Cardiac muscle cell (in vitro differentiated cells and primary cell): ENCODE measurements around the gene SPEG. TPM values are rescaled to one million over a fixed set of nuclear protein-coding genes. Genes with fewer than 3 reads are reported as not detected.

Source experiments
- DNase-seq, 2 donors: peaks; one replicate each; pipeline versions ENCODE4 v3.0.0 to v3.0.0-alpha.2; 2010 to 2017; ENCODE audit warnings: low read depth in 1 of 2, low spot score in 1 of 2
- H3K27ac ChIP-seq: fragments of 200-600 bp; sonication (generic); 2 replicates; pipeline ENCODE4 v1.5.1; 2016
- H3K27me3 ChIP-seq: fragments of 200-600 bp; sonication (generic); 2 replicates; pipeline ENCODE4 v1.6.0; 2016; ENCODE audit warnings: control low read depth
- H3K36me3 ChIP-seq: fragments of 200-600 bp; sonication (generic); 2 replicates; pipeline ENCODE4 v1.5.1; 2016; ENCODE audit warnings: control low read depth
- H3K4me1 ChIP-seq: fragments of 200-600 bp; sonication (generic); 2 replicates; pipeline ENCODE4 v1.8.1; 2017; ENCODE audit warnings: low read depth, mild to moderate bottlenecking, mixed run types
- H3K4me3 ChIP-seq: fragments of 200-600 bp; sonication (generic); 2 replicates; pipeline ENCODE4 v1.5.1; 2016; ENCODE audit warnings: mild to moderate bottlenecking
- H3K9me3 ChIP-seq: fragments of 200-600 bp; sonication (generic); 2 replicates; pipeline ENCODE4 v1.5.1; 2017; ENCODE audit warnings: low read depth, mild to moderate bottlenecking, control low read depth
- polyA plus RNA-seq: library from polyadenylated mRNA; unstranded; fragments of >200 nt; fragmentation: Nextera tagmentation; extraction: Ambion mirVana; gene quantifications from 2 replicates; pipeline ENCODE4 v1.2.1, GENCODE V29; 2016
- total RNA-seq: library from RNA; depleted of rRNA; stranded (reverse); fragments of >200 nt; gene quantifications from 2 replicates; pipeline ENCODE4 v1.2.3, GENCODE V29; 2016
- TF ChIP-seq, protein P1 (sequence below): IDR thresholded peaks from 2 replicates; pipeline ENCODE4 v1.5.1; 2012; ENCODE audit warnings: low read depth, mild to moderate bottlenecking, low read length

Gene SPEG
- total and polyA plus RNA-seq, 2 experiments from 2014 or later = 188 to 292 TPM

- peaks cover 31% of the 10 kb centered on the region for H3K4me1 ChIP-seq
- H3K27ac ChIP-seq = peak overlapping the region; percentile 82
These were observed 19.3 kb downstream of the SPEG start for GRCh38 chr2:219453671-219454590.

GRCh38 chr2:219455581-219455980, 20.9 kb downstream of the SPEG start:
- no peak overlapping the region for H3K4me3 ChIP-seq
- no peaks in the 10 kb centered on the region for H3K27me3 ChIP-seq
- DNase-seq = no peak
- TF ChIP-seq, protein P1, sequence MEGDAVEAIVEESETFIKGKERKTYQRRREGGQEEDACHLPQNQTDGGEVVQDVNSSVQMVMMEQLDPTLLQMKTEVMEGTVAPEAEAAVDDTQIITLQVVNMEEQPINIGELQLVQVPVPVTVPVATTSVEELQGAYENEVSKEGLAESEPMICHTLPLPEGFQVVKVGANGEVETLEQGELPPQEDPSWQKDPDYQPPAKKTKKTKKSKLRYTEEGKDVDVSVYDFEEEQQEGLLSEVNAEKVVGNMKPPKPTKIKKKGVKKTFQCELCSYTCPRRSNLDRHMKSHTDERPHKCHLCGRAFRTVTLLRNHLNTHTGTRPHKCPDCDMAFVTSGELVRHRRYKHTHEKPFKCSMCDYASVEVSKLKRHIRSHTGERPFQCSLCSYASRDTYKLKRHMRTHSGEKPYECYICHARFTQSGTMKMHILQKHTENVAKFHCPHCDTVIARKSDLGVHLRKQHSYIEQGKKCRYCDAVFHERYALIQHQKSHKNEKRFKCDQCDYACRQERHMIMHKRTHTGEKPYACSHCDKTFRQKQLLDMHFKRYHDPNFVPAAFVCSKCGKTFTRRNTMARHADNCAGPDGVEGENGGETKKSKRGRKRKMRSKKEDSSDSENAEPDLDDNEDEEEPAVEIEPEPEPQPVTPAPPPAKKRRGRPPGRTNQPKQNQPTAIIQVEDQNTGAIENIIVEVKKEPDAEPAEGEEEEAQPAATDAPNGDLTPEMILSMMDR = no peak
- peaks cover 6% of the 10 kb centered on the region for H3K36me3 ChIP-seq
- no peak overlapping the region for H3K27ac ChIP-seq
- H3K4me1 ChIP-seq = peaks cover 42% of the 10 kb centered on the region
- H3K9me3 ChIP-seq = no peaks in the 10 kb centered on the region

More at GRCh38 chr2:219453671-219454590, 19.3 kb downstream of the SPEG start:
- DNase-seq = peak; percentile 60 to 95
- H3K4me3 ChIP-seq = no peak overlapping the region
- no peaks in the 10 kb centered on the region for H3K9me3 ChIP-seq
- TF ChIP-seq, protein P1 = no peak
- peaks cover 19% of the 10 kb centered on the region for H3K36me3 ChIP-seq
- H3K27me3 ChIP-seq = no peaks in the 10 kb centered on the region

DNA sequence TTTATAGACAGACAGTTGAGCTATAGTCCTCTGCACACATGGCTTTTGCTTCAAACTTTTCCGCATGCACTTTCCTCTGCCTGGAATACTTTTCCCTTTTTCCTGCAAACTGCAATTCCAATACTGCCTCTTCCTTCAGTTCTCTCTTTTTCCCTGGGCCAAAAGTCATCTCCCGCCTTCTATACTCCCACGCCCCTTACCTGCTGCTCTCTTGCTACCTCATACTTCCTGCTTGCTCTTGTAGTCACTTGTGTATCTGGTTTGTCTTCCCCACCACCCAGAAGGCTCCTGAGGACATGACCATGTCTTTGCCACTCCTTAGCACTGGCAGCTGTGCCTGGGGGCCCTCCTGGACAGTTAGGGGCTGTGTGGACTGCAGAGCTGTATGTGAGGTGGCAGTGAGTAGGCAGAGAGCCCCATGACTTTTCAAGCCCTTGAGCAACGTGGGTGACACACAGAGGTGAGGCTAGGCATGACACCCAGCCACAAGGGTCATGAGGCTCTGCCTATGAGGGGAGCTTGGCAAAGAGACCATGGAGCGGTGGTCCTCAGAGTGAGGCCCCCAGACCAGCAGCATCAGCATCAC, 23.2 kb downstream of the SPEG start:
- Histone ChIP-seq H3K4me1 (peaks cover 56% of the 10 kb centered on the region), H3K9me3 (no peaks in the 10 kb centered on the region), H3K4me3 (no peak overlapping the region), H3K27me3 (no peaks in the 10 kb centered on the region), H3K27ac (peak overlapping the region; percentile 93), H3K36me3 (peaks cover 11% of the 10 kb centered on the region)
- TF ChIP-seq, protein P1 = no peak
- peak in 1 of 2 donors; percentile 40 for DNase-seq

DNA sequence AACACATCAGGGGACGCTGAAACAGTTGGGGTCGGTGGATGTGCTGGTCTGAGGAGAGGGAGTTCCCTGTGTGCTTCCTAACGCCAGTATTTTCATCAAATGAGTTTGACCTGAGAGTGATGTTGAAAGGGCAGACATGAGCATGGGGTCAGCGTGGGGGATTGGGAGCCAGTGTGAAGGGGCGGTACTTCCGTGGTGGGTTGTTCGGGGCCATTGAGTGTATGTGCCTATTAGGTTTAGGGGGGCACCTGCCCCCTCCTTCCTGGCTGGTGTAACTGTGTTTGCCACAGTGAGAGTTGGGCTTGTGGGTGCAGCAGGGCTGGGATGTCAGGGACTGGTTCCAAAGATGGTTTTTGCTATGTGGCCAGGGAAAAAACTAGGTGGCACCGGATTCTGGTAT, 24.4 kb downstream of the SPEG start:
- peak overlapping the region; percentile 93 for H3K27ac ChIP-seq

GRCh38 chr2:219459460-219460311, 25.0 kb downstream of the SPEG start:
- Histone ChIP-seq H3K36me3 (peaks cover 18% of the 10 kb centered on the region), H3K4me3 (no peak overlapping the region), H3K9me3 (no peaks in the 10 kb centered on the region), H3K27me3 (no peaks in the 10 kb centered on the region), H3K4me1 (peaks cover 48% of the 10 kb centered on the region), H3K27ac (peak overlapping the region; percentile 93)
- DNase-seq = peak; percentile 70 to 88
- TF ChIP-seq, protein P1 = peak; percentile 96

More for the DNA sequence above, 24.4 kb downstream of the SPEG start:
- H3K36me3 ChIP-seq = peaks cover 13% of the 10 kb centered on the region
- H3K9me3 ChIP-seq = no peaks in the 10 kb centered on the region
- no peaks in the 10 kb centered on the region for H3K27me3 ChIP-seq
- TF ChIP-seq, protein P1 = no peak
- peaks cover 48% of the 10 kb centered on the region for H3K4me1 ChIP-seq
- H3K4me3 ChIP-seq = no peak overlapping the region
- DNase-seq = no peak
